Measurements from ENCODE around the gene SH3PXD2A.

Gene SH3PXD2A

GRCh38 chr10:103590060-103590459 lies 265.3 kb downstream of the SH3PXD2A start:
- Histone ChIP-seq H3K4me2 (ENCODE audit: low read length) (no peak overlapping the region), H3K9me3 (ENCODE audit: insufficient read depth, low read depth, low read length) (peaks cover 2% of the 10 kb centered on the region), H2BK120ac (ENCODE audit: insufficient read depth, low read length, poor library complexity) (no peak overlapping the region), H3K36me3 (ENCODE audit: control insufficient read depth in 1 of 2, insufficient read depth in 2 of 2, low read length in 2 of 2) (peaks cover 3% of the 10 kb centered on the region in 2 experiments), H4K12ac (ENCODE audit: low read depth, low read length) (no peak overlapping the region), H3K23ac (ENCODE audit: low read length) (no peak overlapping the region), H2AFZ (ENCODE audit: insufficient read depth, low read length, poor library complexity) (no peak overlapping the region), H4K8ac (ENCODE audit: low read depth, low read length) (no peak overlapping the region), H2AK5ac (ENCODE audit: low read length) (no peak overlapping the region), H3K14ac (ENCODE audit: low read length) (no peak overlapping the region), H3K9ac (ENCODE audit: low read length) (no peak overlapping the region), H2BK5ac (ENCODE audit: low read depth, low read length, poor library complexity) (no peak overlapping the region), H3K79me2 (ENCODE audit: control insufficient read depth, insufficient read depth, low read length, poor library complexity) (no peaks in the 10 kb centered on the region), H4K91ac (ENCODE audit: low read depth, low read length) (no peak overlapping the region), H2BK12ac (ENCODE audit: low read length) (no peak overlapping the region), H3K18ac (ENCODE audit: low read length) (no peak overlapping the region), H3K4me1 (ENCODE audit: control insufficient read depth in 1 of 2, insufficient read depth in 2 of 2, low read length in 2 of 2) (no peaks in the 10 kb centered on the region), H3K27me3 (ENCODE audit: insufficient read depth, low read length) (no peaks in the 10 kb centered on the region), H3K27ac (ENCODE audit: low read depth, low read length) (no peak overlapping the region), H3K4ac (ENCODE audit: low read depth, low read length) (no peak overlapping the region), H3K4me3 (ENCODE audit: low read depth, low read length) (no peak overlapping the region), H3K79me1 (ENCODE audit: low read length) (no peaks in the 10 kb centered on the region)
- no peak for DNase-seq
- no CpG with 5 or more reads among the region's 20 CpGs for WGBS (ENCODE audit: extremely low coverage, insufficient coverage, insufficient read length)

GRCh38 chr10:103589074-103589630 lies 266.2 kb downstream of the SH3PXD2A start:
- H3K18ac ChIP-seq (ENCODE audit: low read length), result no peak overlapping the region
- WGBS (ENCODE audit: extremely low coverage, insufficient coverage, insufficient read length), result no CpG with 5 or more reads among the region's 15 CpGs

GRCh38 chr10:103587073-103587472 lies 268.3 kb downstream of the SH3PXD2A start:
- Histone ChIP-seq H3K4me1 (ENCODE audit: control insufficient read depth in 1 of 2, insufficient read depth in 2 of 2, low read length in 2 of 2) (no peaks in the 10 kb centered on the region), H2BK5ac (ENCODE audit: low read depth, low read length, poor library complexity) (no peak overlapping the region), H3K23ac (ENCODE audit: low read length) (no peak overlapping the region)

More at GRCh38 chr10:103589074-103589630, 266.2 kb downstream of the SH3PXD2A start:
- Histone ChIP-seq H3K9ac (ENCODE audit: low read length) (no peak overlapping the region), H3K4me2 (ENCODE audit: low read length) (no peak overlapping the region), H3K27ac (ENCODE audit: low read depth, low read length) (no peak overlapping the region), H3K79me2 (ENCODE audit: control insufficient read depth, insufficient read depth, low read length, poor library complexity) (no peaks in the 10 kb centered on the region), H3K36me3 (ENCODE audit: control insufficient read depth in 1 of 2, insufficient read depth in 2 of 2, low read length in 2 of 2) (peaks cover 3 to 5% of the 10 kb centered on the region in 2 experiments), H3K4ac (ENCODE audit: low read depth, low read length) (no peak overlapping the region), H2AK5ac (ENCODE audit: low read length) (no peak overlapping the region), H4K12ac (ENCODE audit: low read depth, low read length) (no peak overlapping the region), H3K9me3 (ENCODE audit: insufficient read depth, low read depth, low read length) (peaks cover 2% of the 10 kb centered on the region), H3K79me1 (ENCODE audit: low read length) (no peaks in the 10 kb centered on the region), H4K91ac (ENCODE audit: low read depth, low read length) (no peak overlapping the region), H2AFZ (ENCODE audit: insufficient read depth, low read length, poor library complexity) (no peak overlapping the region), H2BK12ac (ENCODE audit: low read length) (no peak overlapping the region), H3K14ac (ENCODE audit: low read length) (no peak overlapping the region), H3K23ac (ENCODE audit: low read length) (no peak overlapping the region), H2BK5ac (ENCODE audit: low read depth, low read length, poor library complexity) (no peak overlapping the region), H2BK120ac (ENCODE audit: insufficient read depth, low read length, poor library complexity) (no peak overlapping the region), H3K4me3 (ENCODE audit: low read depth, low read length) (no peak overlapping the region), H3K27me3 (ENCODE audit: insufficient read depth, low read length) (no peaks in the 10 kb centered on the region), H3K4me1 (ENCODE audit: control insufficient read depth in 1 of 2, insufficient read depth in 2 of 2, low read length in 2 of 2) (no peaks in the 10 kb centered on the region), H4K8ac (ENCODE audit: low read depth, low read length) (no peak overlapping the region)
- no peak for DNase-seq

GRCh38 chr10:103585011-103585405 lies 270.4 kb downstream of the SH3PXD2A start:
- Histone ChIP-seq H2BK120ac (ENCODE audit: insufficient read depth, low read length, poor library complexity) (no peak overlapping the region), H4K8ac (ENCODE audit: low read depth, low read length) (no peak overlapping the region), H3K23ac (ENCODE audit: low read length) (no peak overlapping the region), H3K14ac (ENCODE audit: low read length) (no peak overlapping the region), H3K27me3 (ENCODE audit: insufficient read depth, low read length) (no peaks in the 10 kb centered on the region), H3K79me1 (ENCODE audit: low read length) (no peaks in the 10 kb centered on the region), H3K4me3 (ENCODE audit: low read depth, low read length) (no peak overlapping the region), H2AFZ (ENCODE audit: insufficient read depth, low read length, poor library complexity) (no peak overlapping the region), H3K18ac (ENCODE audit: low read length) (no peak overlapping the region), H2BK5ac (ENCODE audit: low read depth, low read length, poor library complexity) (no peak overlapping the region), H4K91ac (ENCODE audit: low read depth, low read length) (no peak overlapping the region), H3K4ac (ENCODE audit: low read depth, low read length) (no peak overlapping the region), H2AK5ac (ENCODE audit: low read length) (no peak overlapping the region), H3K27ac (ENCODE audit: low read depth, low read length) (no peak overlapping the region), H2BK12ac (ENCODE audit: low read length) (no peak overlapping the region), H3K9me3 (ENCODE audit: insufficient read depth, low read depth, low read length) (peaks cover 2% of the 10 kb centered on the region), H3K4me1 (ENCODE audit: control insufficient read depth in 1 of 2, insufficient read depth in 2 of 2, low read length in 2 of 2) (no peaks in the 10 kb centered on the region), H3K9ac (ENCODE audit: low read length) (no peak overlapping the region), H4K12ac (ENCODE audit: low read depth, low read length) (no peak overlapping the region), H3K4me2 (ENCODE audit: low read length) (no peak overlapping the region), H3K79me2 (ENCODE audit: control insufficient read depth, insufficient read depth, low read length, poor library complexity) (no peaks in the 10 kb centered on the region), H3K36me3 (ENCODE audit: control insufficient read depth in 1 of 2, insufficient read depth in 2 of 2, low read length in 2 of 2) (peaks cover 5 to 8% of the 10 kb centered on the region in 2 experiments)
- DNase-seq, result no peak
- WGBS (ENCODE audit: extremely low coverage, insufficient coverage, insufficient read length), result no CpG with 5 or more reads among the region's 32 CpGs

More at GRCh38 chr10:103587073-103587472, 268.3 kb downstream of the SH3PXD2A start:
- H3K79me1 ChIP-seq (ENCODE audit: low read length), result no peaks in the 10 kb centered on the region
- no peak overlapping the region for H3K18ac ChIP-seq (ENCODE audit: low read length)
- DNase-seq, result no peak
- H3K4me3 ChIP-seq (ENCODE audit: low read depth, low read length), result no peak overlapping the region
- H3K4me2 ChIP-seq (ENCODE audit: low read length), result no peak overlapping the region
- H3K14ac ChIP-seq (ENCODE audit: low read length), result no peak overlapping the region
- no peak overlapping the region for H3K27ac ChIP-seq (ENCODE audit: low read depth, low read length)
- H2BK120ac ChIP-seq (ENCODE audit: insufficient read depth, low read length, poor library complexity), result no peak overlapping the region
- no peak overlapping the region for H3K4ac ChIP-seq (ENCODE audit: low read depth, low read length)
- H3K27me3 ChIP-seq (ENCODE audit: insufficient read depth, low read length), result no peaks in the 10 kb centered on the region
- no peak overlapping the region for H2BK12ac ChIP-seq (ENCODE audit: low read length)
- no peak overlapping the region for H4K12ac ChIP-seq (ENCODE audit: low read depth, low read length)
- no peak overlapping the region for H4K8ac ChIP-seq (ENCODE audit: low read depth, low read length)
- H4K91ac ChIP-seq (ENCODE audit: low read depth, low read length), result no peak overlapping the region
- H3K9ac ChIP-seq (ENCODE audit: low read length), result no peak overlapping the region
- H3K9me3 ChIP-seq (ENCODE audit: insufficient read depth, low read depth, low read length), result peaks cover 2% of the 10 kb centered on the region
- H3K36me3 ChIP-seq (ENCODE audit: control insufficient read depth in 1 of 2, insufficient read depth in 2 of 2, low read length in 2 of 2), result peaks cover 5% of the 10 kb centered on the region in 2 experiments
- H2AFZ ChIP-seq (ENCODE audit: insufficient read depth, low read length, poor library complexity), result no peak overlapping the region
- no peaks in the 10 kb centered on the region for H3K79me2 ChIP-seq (ENCODE audit: control insufficient read depth, insufficient read depth, low read length, poor library complexity)
- no peak overlapping the region for H2AK5ac ChIP-seq (ENCODE audit: low read length)

Measured in trophoblast cell (in vitro differentiated cells and primary cell).